OCI-LY7 (cell line): ENCODE data around the gene LRRC31. TPM values are rescaled to one million over a fixed set of nuclear protein-coding genes. Genes with fewer than 3 reads are reported as not detected.
A peak's percentile ranks its signal among the peaks of the same experiment; 100 is the strongest.

Experiments
- BruUV-seq: library from RNA; stranded (reverse); fragments of 400-500 nt; replicated peaks from 2 replicates; lab custom pipeline; 2021; lab: Mats Ljungman, UMichigan
- CTCF ChIA-PET: fragments of 300-600 bp; sonication (Branson Sonifier 250); formaldehyde crosslinking; loops from one replicate; lab custom pipeline; 2022; ENCODE audit warnings: antibody characterized with exemption; ENCODE audit not compliant: unreplicated experiment; lab: Charles Lee
- POLR2A ChIA-PET: fragments of 300-600 bp; sonication (Branson Sonifier 250); formaldehyde crosslinking; loops from one replicate; lab custom pipeline; 2022; ENCODE audit warnings: antibody characterized with exemption; lab: Charles Lee
- DNase-seq: peaks from one replicate; pipeline ENCODE4 v3.0.0-alpha.2; 2015; ENCODE audit warnings: low spot score
- H2AFZ ChIP-seq: fragments of 200-600 bp; sonication (generic), shearing (Covaris generic); 2 replicates; pipeline ENCODE4 v1.6.1; 2014; ENCODE audit warnings: mild to moderate bottlenecking, antibody characterized with exemption, low read length, moderate library complexity
- H3K27ac ChIP-seq: fragments of 200-600 bp; sonication (generic); 2 replicates; pipeline ENCODE4 v1.5.1; 2014; ENCODE audit warnings: mixed run types, low read depth, mild to moderate bottlenecking, moderate library complexity, low read length, inconsistent platforms; ENCODE audit not compliant: poor library complexity, severe bottlenecking
- H3K36me3 ChIP-seq: fragments of 200-600 bp; sonication (generic); 2 replicates; pipeline ENCODE4 v1.6.1; 2014; ENCODE audit warnings: mild to moderate bottlenecking, antibody characterized with exemption, low read length, moderate library complexity, mixed read lengths; ENCODE audit not compliant: insufficient read depth
- H3K4me1 ChIP-seq: fragments of 200-600 bp; sonication (generic); 2 replicates; pipeline ENCODE4 v1.5.1; 2014; ENCODE audit warnings: mild to moderate bottlenecking, low read length; ENCODE audit not compliant: insufficient read depth, poor library complexity, severe bottlenecking
- H3K4me2 ChIP-seq: fragments of 200-600 bp; sonication (generic); 2 replicates; pipeline ENCODE4 v1.6.1; 2014; ENCODE audit warnings: mild to moderate bottlenecking, low read length
- H3K4me3 ChIP-seq: fragments of 200-600 bp; sonication (generic); 2 replicates; pipeline ENCODE4 v1.5.1; 2014; ENCODE audit warnings: mild to moderate bottlenecking, low read depth, low read length; ENCODE audit not compliant: poor library complexity, severe bottlenecking
- H3K79me2 ChIP-seq: fragments of 200-600 bp; sonication (generic); 2 replicates; pipeline ENCODE4 v1.6.1; 2016; ENCODE audit warnings: low read depth, mild to moderate bottlenecking, low read length, moderate library complexity, mixed read lengths; ENCODE audit not compliant: insufficient read depth
- H3K9me2 ChIP-seq: fragments of 200-600 bp; sonication (generic); 2 replicates; pipeline ENCODE4 v1.6.1; 2016; ENCODE audit warnings: mild to moderate bottlenecking, low read length, mixed read lengths; ENCODE audit not compliant: insufficient read depth
- H3K9me3 ChIP-seq: fragments of 200-600 bp; sonication (generic); 2 replicates; pipeline ENCODE4 v1.6.1; 2014; ENCODE audit warnings: mild to moderate bottlenecking, mixed run types, low read length, mixed read lengths
- H4K20me1 ChIP-seq: fragments of 200-600 bp; sonication (generic); 2 replicates; pipeline ENCODE4 v1.6.1; 2014; ENCODE audit warnings: mild to moderate bottlenecking, antibody characterized with exemption, low read length, moderate library complexity, mixed read lengths; ENCODE audit not compliant: insufficient read depth
- CTCF ChIP-seq: fragments of 200-600 bp; sonication (generic); conservative IDR thresholded peaks from 2 replicates; pipeline ENCODE4 v1.5.1; 2014; ENCODE audit warnings: mild to moderate bottlenecking, antibody characterized with exemption, low read length, moderate library complexity, mixed read lengths
- EZH2phosphoT487 ChIP-seq: fragments of 200-600 bp; sonication (generic); IDR thresholded peaks from 2 replicates; pipeline ENCODE4 v1.6.1; 2018; ENCODE audit warnings: low read depth, borderline replicate concordance, mild to moderate bottlenecking, mixed run types, antibody characterized with exemption, low read length, moderate library complexity, mixed read lengths
- intact Hi-C: fragments of 100-400 bp; cut with micrococcal nuclease; formaldehyde crosslinking; loops from one replicate; pipeline ENCODE4 v1.10.0; 2022; ENCODE audit not compliant: unreplicated experiment
- total RNA-seq, 2 experiments: library from RNA; depleted of rRNA in 1 of 2; stranded (reverse); fragments of >200 nt in 1 of 2; shearing (Covaris generic) in 1 of 2; gene quantifications; 2 replicates each; pipeline ENCODE4 v1.2.3, GENCODE V29; 2014 to 2022

Gene LRRC31
- total RNA-seq, 2 experiments from 2014 or later = not detected

- peak overlapping the region; percentile 82 for H2AFZ ChIP-seq
- intact Hi-C loops = loop anchor here (5.0 kb wide), 1 partner anchor 71 kb away; the partner anchor contains the start of gene MYNN
- peak overlapping the region; percentile 22 for H3K27ac ChIP-seq
These were observed 26.8 kb downstream of the LRRC31 start for GRCh38 chr3:169842960-169843359.

GRCh38 chr3:169841171-169841570 lies 28.6 kb downstream of the LRRC31 start:
- Histone ChIP-seq H3K9me2 (no peaks in the 10 kb centered on the region), H3K27ac (peak overlapping the region; percentile 64), H3K79me2 (no peaks in the 10 kb centered on the region), H3K36me3 (no peaks in the 10 kb centered on the region), H3K4me3 (peak overlapping the region; percentile 23), H2AFZ (peak overlapping the region; percentile 98), H3K4me2 (peak overlapping the region; percentile 78), H4K20me1 (no peaks in the 10 kb centered on the region), H3K9me3 (no peaks in the 10 kb centered on the region), H3K4me1 (peaks cover 50% of the 10 kb centered on the region)
- ChIA-PET CTCF (interaction anchor here (0.9 kb wide), 1 partner anchor 26 kb away, joined by 3 read pairs; no protein-coding TSS in a partner anchor), POLR2A (interaction anchor here (0.6 to 2.8 kb wide), 16 partner anchors 9 to 515 kb away, joined by 3 to 16 read pairs (median 4); partner anchors contain the start of genes ACTRT3, LRRC34 and LRRIQ4)
- TF ChIP-seq CTCF (no peak), EZH2phosphoT487 (no peak)
- intact Hi-C loops = loop anchor here (5.0 kb wide), 1 partner anchor 69 kb away; the partner anchor contains the start of gene MYNN
- peak; percentile 74 for DNase-seq
- no TSS peak for BruUV-seq

More at GRCh38 chr3:169842960-169843359, 26.8 kb downstream of the LRRC31 start:
- DNase-seq = no peak
- Histone ChIP-seq H3K9me2 (no peaks in the 10 kb centered on the region), H4K20me1 (no peaks in the 10 kb centered on the region), H3K4me3 (no peak overlapping the region), H3K36me3 (no peaks in the 10 kb centered on the region), H3K4me1 (peaks cover 47% of the 10 kb centered on the region), H3K9me3 (no peaks in the 10 kb centered on the region), H3K79me2 (no peaks in the 10 kb centered on the region), H3K4me2 (peak overlapping the region; percentile 12; the same call in 1 of the 2 replicates)
- CTCF ChIA-PET = interaction anchor here (0.5 to 0.6 kb wide), 2 partner anchors 74 to 194 kb away, joined by 3 to 5 read pairs; partner anchors contain the start of gene ACTRT3
- POLR2A ChIA-PET = interaction anchor here (0.6 to 2.4 kb wide), 9 partner anchors 7 to 372 kb away, joined by 3 to 17 read pairs (median 4); no protein-coding TSS in a partner anchor
- BruUV-seq = no TSS peak
- TF ChIP-seq EZH2phosphoT487 (no peak), CTCF (no peak)

- H3K79me2 ChIP-seq = no peaks in the 10 kb centered on the region
- POLR2A ChIA-PET = interaction anchor here (0.6 to 1.3 kb wide), 2 partner anchors 29 to 71 kb away, joined by 3 to 9 read pairs; no protein-coding TSS in a partner anchor
- no peak overlapping the region for H3K27ac ChIP-seq
- H3K4me1 ChIP-seq = peaks cover 52% of the 10 kb centered on the region
- H2AFZ ChIP-seq = no peak overlapping the region
- no peak overlapping the region for H3K4me3 ChIP-seq
- H3K9me3 ChIP-seq = no peaks in the 10 kb centered on the region
- no peak overlapping the region for H3K4me2 ChIP-seq
- TF ChIP-seq CTCF = no peak
- no peak for TF ChIP-seq EZH2phosphoT487
- no peaks in the 10 kb centered on the region for H4K20me1 ChIP-seq
- DNase-seq = no peak
- BruUV-seq = no TSS peak
- H3K9me2 ChIP-seq = no peaks in the 10 kb centered on the region
- CTCF ChIA-PET = no interaction called here
- intact Hi-C loops = no loop called here
- no peaks in the 10 kb centered on the region for H3K36me3 ChIP-seq
These were observed 31.2 kb downstream of the LRRC31 start for GRCh38 chr3:169838511-169839030.
